Epidermal melanocyte (primary cell): Measurements from ENCODE around the gene TMEM171.

Source experiments
- DNase-seq: peaks from one replicate; pipeline ENCODE4 v3.0.0; 2011; ENCODE audit warnings: low spot score; ENCODE audit not compliant: insufficient read length

Gene TMEM171

GRCh38 chr5:73151766-73152410 is 31.5 kb downstream of the TMEM171 start:
- DNase-seq = no peak

- DNase-seq = no peak
Observed at GRCh38 chr5:73152411-73153388, 32.3 kb downstream of the TMEM171 start.

- DNase-seq = no peak
Observed at GRCh38 chr5:73153513-73153912, 33.1 kb downstream of the TMEM171 start.

- DNase-seq = no peak
Observed at GRCh38 chr5:73154208-73155006, 34.0 kb downstream of the TMEM171 start.

GRCh38 chr5:73155271-73156222 is 35.2 kb downstream of the TMEM171 start:
- DNase-seq = no peak

GRCh38 chr5:73157414-73158303 is 37.3 kb downstream of the TMEM171 start:
- no peak for DNase-seq

- no peak for DNase-seq
Observed at GRCh38 chr5:73158313-73158712, 37.9 kb downstream of the TMEM171 start.

GRCh38 chr5:73160239-73160671 is 39.9 kb downstream of the TMEM171 start:
- no peak for DNase-seq

- no peak for DNase-seq
Observed at GRCh38 chr5:73170522-73170921, 50.1 kb downstream of the TMEM171 start.

GRCh38 chr5:73171495-73171894 is 51.1 kb downstream of the TMEM171 start:
- DNase-seq = no peak

- DNase-seq = no peak
Observed at GRCh38 chr5:73172951-73173350, 52.6 kb downstream of the TMEM171 start, which contains the start of gene TMEM174. TSS of gene TMEM174 (plus strand) at chr5:73173193. CDS start at chr5:73173244, 51 bp downstream.

- DNase-seq = no peak
Observed at GRCh38 chr5:73174100-73174815, 53.9 kb downstream of the TMEM171 start.

GRCh38 chr5:73176250-73176649 is 55.9 kb downstream of the TMEM171 start:
- no peak for DNase-seq

GRCh38 chr5:73178265-73178664 is 57.9 kb downstream of the TMEM171 start:
- DNase-seq = no peak

GRCh38 chr5:73179730-73180129 is 59.4 kb downstream of the TMEM171 start:
- DNase-seq = no peak

GRCh38 chr5:73180566-73180965 is 60.2 kb downstream of the TMEM171 start:
- DNase-seq = no peak
